Peyer's patch (tissue), 4 donors: ENCODE data around the gene C3orf70. TPM values are rescaled to one million over a fixed set of nuclear protein-coding genes. Genes with fewer than 3 reads are reported as not detected.

Experiments used
- DNase-seq, 3 donors: peaks; one replicate each; pipeline ENCODE4 v3.0.0-alpha.2; 2017 to 2019
- H3K27ac ChIP-seq, 4 donors: fragments of 200-600 bp; sonication (generic); one replicate each; pipeline ENCODE4 v1.5.1; 2016 to 2019
- H3K27me3 ChIP-seq, 2 donors: fragments of 200-600 bp; sonication (generic); one replicate each; pipeline ENCODE4 v1.5.1; 2019
- H3K36me3 ChIP-seq, 3 donors: fragments of 200-600 bp; sonication (generic); one replicate each; pipeline ENCODE4 v1.5.1; 2016 to 2019
- H3K4me1 ChIP-seq, 4 donors: fragments of 200-600 bp; sonication (generic); one replicate each; pipeline ENCODE4 v1.5.1; 2016 to 2019
- H3K4me3 ChIP-seq, 4 donors: fragments of 200-600 bp; sonication (generic); 1 replicate in 3 of 4; 2 replicates in 1 of 4; pipeline ENCODE4 v1.5.1; 2016 to 2019; ENCODE audit warnings: mild to moderate bottlenecking in 1 of 4
- H3K9me3 ChIP-seq, 4 donors: fragments of 200-600 bp; sonication (generic); one replicate each; pipeline ENCODE4 v1.5.1; 2016 to 2019; ENCODE audit warnings: mild to moderate bottlenecking in 1 of 4
- POLR2A ChIP-seq, 2 donors: fragments of 450-650 bp; IDR thresholded peaks; one replicate each; pipeline ENCODE4 v1.5.1; 2017; ENCODE audit warnings: antibody characterized with exemption in 2 of 2, mild to moderate bottlenecking in 2 of 2, moderate library complexity in 2 of 2
- total RNA-seq, 4 donors: library from RNA; depleted of rRNA; stranded (reverse); fragments of >200 nt; gene quantifications; one replicate each; pipeline ENCODE4 v1.1.0, GENCODE V29; 2016
- TF ChIP-seq, protein P1 (sequence below), 6 experiments: fragments of 450-650 bp in 4 of 6; fragments of 200-600 bp in 2 of 6; sonication (generic) in 1 of 6; IDR thresholded peaks; one replicate each; pipeline ENCODE4 v1.5.1; 2017 to 2019; ENCODE audit warnings: antibody characterized with exemption in 6 of 6, mild to moderate bottlenecking in 3 of 6, moderate library complexity in 1 of 6

C3orf70 gene
- total RNA-seq, 4 donors from 2014 or later = 4.1 to 6.5 (median 5.5) TPM

DNA sequence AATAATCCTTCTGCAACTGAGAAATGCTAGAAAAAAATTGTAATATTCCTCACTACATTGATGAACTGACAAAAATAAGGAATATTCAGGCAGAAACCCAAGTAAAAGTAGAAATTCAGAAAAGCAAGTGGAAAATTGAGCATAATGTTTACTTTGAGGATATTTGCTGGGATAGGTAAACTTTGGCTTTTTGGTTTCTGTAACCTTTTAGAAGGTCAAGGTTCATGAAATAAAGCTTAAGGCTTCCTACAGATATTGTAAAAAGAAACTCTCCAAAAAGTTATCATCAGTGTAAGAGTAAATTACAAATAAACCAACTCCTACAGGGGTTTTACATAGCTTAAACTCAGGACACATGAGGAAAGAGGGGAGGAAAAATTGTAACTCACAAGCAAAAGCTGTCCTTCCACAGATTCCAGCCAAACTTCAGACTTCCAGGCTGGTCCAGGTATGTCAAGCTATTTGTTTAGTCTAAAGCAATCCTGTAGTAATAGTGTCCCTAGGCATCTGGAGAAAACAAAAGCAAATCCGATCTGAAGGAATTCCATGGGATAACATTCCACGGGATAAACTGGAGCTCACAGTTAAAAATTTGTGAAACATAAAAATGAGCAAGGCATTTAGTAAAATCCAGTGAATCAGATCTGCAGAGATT, 21.1 kb downstream of the C3orf70 start:
- no peaks in the 10 kb centered on the region for H3K4me1 ChIP-seq
- H3K27ac ChIP-seq = no peak overlapping the region
- no peaks in the 10 kb centered on the region for H3K9me3 ChIP-seq
- H3K4me3 ChIP-seq = no peak overlapping the region
- H3K36me3 ChIP-seq = no peaks in the 10 kb centered on the region
- no peak for DNase-seq
- TF ChIP-seq POLR2A (IDR thresholded peaks at IDR 0.05) = no peak
- TF ChIP-seq, protein P1, sequence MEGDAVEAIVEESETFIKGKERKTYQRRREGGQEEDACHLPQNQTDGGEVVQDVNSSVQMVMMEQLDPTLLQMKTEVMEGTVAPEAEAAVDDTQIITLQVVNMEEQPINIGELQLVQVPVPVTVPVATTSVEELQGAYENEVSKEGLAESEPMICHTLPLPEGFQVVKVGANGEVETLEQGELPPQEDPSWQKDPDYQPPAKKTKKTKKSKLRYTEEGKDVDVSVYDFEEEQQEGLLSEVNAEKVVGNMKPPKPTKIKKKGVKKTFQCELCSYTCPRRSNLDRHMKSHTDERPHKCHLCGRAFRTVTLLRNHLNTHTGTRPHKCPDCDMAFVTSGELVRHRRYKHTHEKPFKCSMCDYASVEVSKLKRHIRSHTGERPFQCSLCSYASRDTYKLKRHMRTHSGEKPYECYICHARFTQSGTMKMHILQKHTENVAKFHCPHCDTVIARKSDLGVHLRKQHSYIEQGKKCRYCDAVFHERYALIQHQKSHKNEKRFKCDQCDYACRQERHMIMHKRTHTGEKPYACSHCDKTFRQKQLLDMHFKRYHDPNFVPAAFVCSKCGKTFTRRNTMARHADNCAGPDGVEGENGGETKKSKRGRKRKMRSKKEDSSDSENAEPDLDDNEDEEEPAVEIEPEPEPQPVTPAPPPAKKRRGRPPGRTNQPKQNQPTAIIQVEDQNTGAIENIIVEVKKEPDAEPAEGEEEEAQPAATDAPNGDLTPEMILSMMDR (IDR thresholded peaks at IDR 0.05) = no peak
- no peaks in the 10 kb centered on the region for H3K27me3 ChIP-seq

DNA sequence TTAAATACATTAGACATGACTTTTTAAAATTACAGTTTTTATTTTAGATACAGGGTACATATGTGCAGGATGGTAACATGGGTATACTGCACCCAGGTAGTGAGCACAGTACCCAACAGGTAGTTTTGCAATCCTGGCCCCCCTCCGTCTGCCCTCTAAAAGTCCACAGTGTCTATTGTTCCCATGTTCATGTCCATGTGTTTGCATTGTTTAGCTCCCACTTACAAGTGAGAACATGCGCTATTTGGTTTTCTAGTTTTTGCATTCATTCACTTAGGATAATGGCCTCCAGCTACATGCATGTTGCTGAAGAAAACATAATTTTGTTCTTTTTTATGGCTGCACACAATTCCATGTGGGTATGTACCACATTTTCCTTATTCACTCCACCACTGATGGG, 23.8 kb downstream of the C3orf70 start:
- H3K4me1 ChIP-seq = no peaks in the 10 kb centered on the region
- no peak for DNase-seq
- H3K27me3 ChIP-seq = no peaks in the 10 kb centered on the region
- H3K9me3 ChIP-seq = no peaks in the 10 kb centered on the region
- H3K36me3 ChIP-seq = no peaks in the 10 kb centered on the region
- no peak overlapping the region for H3K4me3 ChIP-seq
- TF ChIP-seq, protein P1 (IDR thresholded peaks at IDR 0.05) = no peak
- TF ChIP-seq POLR2A (IDR thresholded peaks at IDR 0.05) = no peak
- no peak overlapping the region for H3K27ac ChIP-seq

- H3K36me3 ChIP-seq = no peaks in the 10 kb centered on the region
- H3K27ac ChIP-seq = no peak overlapping the region
- H3K27me3 ChIP-seq = no peaks in the 10 kb centered on the region
- no peak overlapping the region for H3K4me3 ChIP-seq
- no peaks in the 10 kb centered on the region for H3K9me3 ChIP-seq
- no peaks in the 10 kb centered on the region for H3K4me1 ChIP-seq
- no peak for DNase-seq
- TF ChIP-seq, protein P1 (IDR thresholded peaks at IDR 0.05) = no peak
- TF ChIP-seq POLR2A (IDR thresholded peaks at IDR 0.05) = no peak
Observed at GRCh38 chr3:185126201-185126600, 26.7 kb downstream of the C3orf70 start.

DNA sequence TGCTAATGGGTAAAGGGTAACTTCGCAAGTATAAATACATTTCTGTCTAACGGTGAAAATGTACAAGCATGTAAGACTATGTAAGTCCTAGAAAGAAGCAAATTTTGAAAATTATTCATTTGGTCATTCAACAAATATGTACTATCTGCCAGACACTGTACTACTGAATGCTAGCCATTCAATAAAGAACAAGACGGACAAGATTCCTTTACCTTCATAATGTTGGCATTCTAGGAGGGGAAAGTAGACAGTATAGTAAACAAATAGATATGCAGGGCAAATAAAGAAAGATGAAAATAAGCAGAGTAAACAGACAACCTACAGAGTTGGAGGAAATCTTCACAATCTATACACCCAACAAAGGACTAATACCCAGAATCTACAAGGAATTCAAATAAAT, 32.7 kb downstream of the C3orf70 start:
- Histone ChIP-seq H3K27ac (no peak overlapping the region), H3K4me3 (no peak overlapping the region), H3K36me3 (no peaks in the 10 kb centered on the region), H3K27me3 (no peaks in the 10 kb centered on the region), H3K4me1 (no peaks in the 10 kb centered on the region), H3K9me3 (no peaks in the 10 kb centered on the region)
- no peak for DNase-seq
- TF ChIP-seq, protein P1 (IDR thresholded peaks at IDR 0.05) = no peak
- no peak for TF ChIP-seq POLR2A (IDR thresholded peaks at IDR 0.05)

DNA sequence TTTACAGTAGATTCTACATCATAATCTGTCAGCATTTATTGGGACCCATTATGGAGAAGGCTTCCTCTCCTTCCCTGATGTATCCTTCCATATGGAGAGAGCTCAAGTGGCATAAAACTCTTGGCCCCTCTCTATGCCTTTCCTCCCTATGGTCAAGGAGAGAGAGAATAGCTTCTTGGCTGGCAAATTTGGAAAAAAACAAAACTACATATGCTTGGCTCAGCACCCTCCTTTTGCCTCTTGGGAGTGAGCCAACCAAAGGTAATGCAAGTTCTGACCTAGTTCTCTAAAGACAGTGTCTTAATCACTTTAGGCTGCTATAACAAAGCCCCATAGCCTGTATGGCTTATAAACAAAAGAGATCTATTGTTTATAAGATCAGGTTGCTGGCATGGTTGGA, 37.5 kb downstream of the C3orf70 start:
- Histone ChIP-seq H3K36me3 (no peaks in the 10 kb centered on the region), H3K9me3 (no peaks in the 10 kb centered on the region), H3K27me3 (no peaks in the 10 kb centered on the region), H3K27ac (no peak overlapping the region), H3K4me3 (no peak overlapping the region), H3K4me1 (no peaks in the 10 kb centered on the region)
- DNase-seq = no peak
- no peak for TF ChIP-seq POLR2A (IDR thresholded peaks at IDR 0.05)
- TF ChIP-seq, protein P1 (IDR thresholded peaks at IDR 0.05) = no peak

- no peak overlapping the region for H3K4me3 ChIP-seq
- TF ChIP-seq, protein P1 (IDR thresholded peaks at IDR 0.05) = no peak
- TF ChIP-seq POLR2A (IDR thresholded peaks at IDR 0.05) = no peak
- no peak for DNase-seq
Observed at GRCh38 chr3:185114756-185115155, 38.1 kb downstream of the C3orf70 start.

More at GRCh38 chr3:185114756-185115155, 38.1 kb downstream of the C3orf70 start:
- no peaks in the 10 kb centered on the region for H3K36me3 ChIP-seq
- no peak overlapping the region for H3K27ac ChIP-seq
- no peaks in the 10 kb centered on the region for H3K4me1 ChIP-seq
- H3K9me3 ChIP-seq = no peaks in the 10 kb centered on the region
- H3K27me3 ChIP-seq = no peaks in the 10 kb centered on the region
